H9 (cell line): ENCODE measurements around the gene MMP10. TPM values are rescaled to one million over a fixed set of nuclear protein-coding genes. Genes with fewer than 3 reads are reported as not detected.

Experiments used
- DNase-seq: peaks from one replicate; pipeline ENCODE4 v3.0.0-alpha.2; 2017
- H2AFZ ChIP-seq: one replicate; pipeline ENCODE4 v1.6.1; 2013; ENCODE audit warnings: mild to moderate bottlenecking, low read length, control low read depth, moderate library complexity
- H2AK5ac ChIP-seq: 2 replicates; pipeline ENCODE4 v1.6.1; 2013; ENCODE audit warnings: low read length, control low read depth, mixed read lengths; ENCODE audit not compliant: insufficient read length
- H2BK120ac ChIP-seq: one replicate; pipeline ENCODE4 v1.6.1; 2013; ENCODE audit warnings: low read depth, mild to moderate bottlenecking, low read length, control low read depth, inconsistent platforms; ENCODE audit not compliant: poor library complexity, severe bottlenecking
- H2BK12ac ChIP-seq: 2 replicates; pipeline ENCODE4 v1.6.1; 2013; ENCODE audit warnings: low read length, control low read depth, mixed read lengths, low read depth; ENCODE audit not compliant: insufficient read length
- H2BK15ac ChIP-seq: 2 replicates; pipeline ENCODE4 v1.6.1; 2013; ENCODE audit warnings: low read depth, low read length, control low read depth
- H2BK20ac ChIP-seq: one replicate; pipeline ENCODE4 v1.6.1; 2013; ENCODE audit warnings: low read depth, mild to moderate bottlenecking, low read length, control low read depth, inconsistent platforms; ENCODE audit not compliant: poor library complexity, severe bottlenecking
- H2BK5ac ChIP-seq: 2 replicates; pipeline ENCODE4 v1.6.1; 2013; ENCODE audit warnings: low read length, control low read depth, mixed read lengths; ENCODE audit not compliant: insufficient read length
- H3K14ac ChIP-seq: 2 replicates; pipeline ENCODE4 v1.6.1; 2013; ENCODE audit warnings: low read length, control low read depth; ENCODE audit not compliant: insufficient read depth
- H3K18ac ChIP-seq: 2 replicates; pipeline ENCODE4 v1.6.1; 2013; ENCODE audit warnings: low read depth, mild to moderate bottlenecking, mixed read lengths, low read length, control low read depth; ENCODE audit not compliant: insufficient read length
- H3K23ac ChIP-seq: 2 replicates; pipeline ENCODE4 v1.6.1; 2013; ENCODE audit warnings: low read length, control low read depth, mixed read lengths, low read depth; ENCODE audit not compliant: insufficient read length
- H3K23me2 ChIP-seq: 2 replicates; pipeline ENCODE4 v1.6.1; 2013; ENCODE audit warnings: low read depth, mild to moderate bottlenecking, mixed read lengths, low read length, control low read depth; ENCODE audit not compliant: insufficient read length, poor library complexity, severe bottlenecking
- H3K27ac ChIP-seq: 2 replicates; pipeline ENCODE4 v1.5.1; 2013; ENCODE audit warnings: low read length, control low read depth, mixed read lengths, low read depth; ENCODE audit not compliant: insufficient read length
- H3K27me3 ChIP-seq: 2 replicates; pipeline ENCODE4 v1.6.1; 2013; ENCODE audit warnings: low read length, control low read depth, inconsistent platforms; ENCODE audit not compliant: insufficient read depth
- H3K4ac ChIP-seq: 2 replicates; pipeline ENCODE4 v1.6.1; 2013; ENCODE audit warnings: low read depth, mild to moderate bottlenecking, control low read depth, inconsistent platforms, low read length, moderate library complexity
- H3K4me1 ChIP-seq: 2 replicates; pipeline ENCODE4 v1.6.1; 2013; ENCODE audit warnings: low read length, control low read depth, inconsistent platforms; ENCODE audit not compliant: insufficient read depth
- H3K4me2 ChIP-seq: 2 replicates; pipeline ENCODE4 v1.6.1; 2013; ENCODE audit warnings: low read length, control low read depth, mixed read lengths; ENCODE audit not compliant: insufficient read length, insufficient read depth
- H3K56ac ChIP-seq: 2 replicates; pipeline ENCODE4 v1.6.1; 2013; ENCODE audit warnings: low read depth, mild to moderate bottlenecking, mixed read lengths, low read length, control low read depth; ENCODE audit not compliant: insufficient read length
- H3K79me1 ChIP-seq: 2 replicates; pipeline ENCODE4 v1.6.1; 2013; ENCODE audit warnings: low read depth, mild to moderate bottlenecking, moderate library complexity, low read length, control low read depth, inconsistent platforms; ENCODE audit not compliant: insufficient read depth, poor library complexity, severe bottlenecking
- H3K79me2 ChIP-seq: 2 replicates; pipeline ENCODE4 v1.6.1; 2013; ENCODE audit warnings: low read length, control low read depth, inconsistent platforms; ENCODE audit not compliant: insufficient read depth
- H3K9ac ChIP-seq: 2 replicates; pipeline ENCODE4 v1.6.1; 2013; ENCODE audit warnings: low read length, control low read depth, mixed read lengths; ENCODE audit not compliant: insufficient read length; ENCODE audit errors: extremely low read depth
- H3K9me3 ChIP-seq: one replicate; pipeline ENCODE4 v1.6.1; 2013; ENCODE audit warnings: low read depth, low read length, inconsistent platforms; ENCODE audit not compliant: control insufficient read depth
- H3T11ph ChIP-seq: one replicate; pipeline ENCODE4 v1.6.1; 2013; ENCODE audit warnings: mild to moderate bottlenecking, low read length, control low read depth, inconsistent platforms
- H4K20me1 ChIP-seq: one replicate; pipeline ENCODE4 v1.6.1; 2013; ENCODE audit not compliant: control insufficient read depth, insufficient read length, insufficient read depth
- H4K5ac ChIP-seq: 2 replicates; pipeline ENCODE4 v1.6.1; 2013; ENCODE audit warnings: low read depth, mild to moderate bottlenecking, mixed read lengths, low read length, control low read depth; ENCODE audit not compliant: insufficient read length
- H4K8ac ChIP-seq: replicated peaks from 2 replicates; pipeline ENCODE4 v1.6.1; 2013; ENCODE audit warnings: low read length, control low read depth, mixed read lengths, low read depth; ENCODE audit not compliant: insufficient read length
- H4K91ac ChIP-seq: 2 replicates; pipeline ENCODE4 v1.6.1; 2013; ENCODE audit warnings: low read depth, mild to moderate bottlenecking, moderate library complexity, mixed read lengths, low read length, control low read depth; ENCODE audit not compliant: insufficient read length
- H3K27ac Mint-ChIP-seq, 3 experiments: 2 replicates in 2 of 3; 3 replicates in 1 of 3; pipeline ENCODE4 v1.8.0; 2020 to 2021; ENCODE audit warnings: mixed read lengths in 3 of 3, mild to moderate bottlenecking in 1 of 3, moderate library complexity in 1 of 3
- H3K27me3 Mint-ChIP-seq: 2 replicates; pipeline ENCODE4 v1.8.0; 2021; ENCODE audit warnings: low read depth, mild to moderate bottlenecking, moderate library complexity, mixed read lengths
- H3K36me3 Mint-ChIP-seq, 3 experiments: 2 replicates in 2 of 3; 3 replicates in 1 of 3; pipeline ENCODE4 v1.8.0; 2020 to 2021; ENCODE audit warnings: low read depth in 3 of 3, mixed read lengths in 3 of 3; ENCODE audit not compliant: insufficient read depth in 1 of 3
- H3K4me1 Mint-ChIP-seq, 2 experiments: 2 replicates each; pipeline ENCODE4 v1.8.0; 2020; ENCODE audit warnings: mixed read lengths in 2 of 2
- H3K4me3 Mint-ChIP-seq, 2 experiments: 2 replicates in 1 of 2; 3 replicates in 1 of 2; pipeline ENCODE4 v1.8.0; 2020 to 2021; ENCODE audit warnings: mild to moderate bottlenecking in 2 of 2, mixed read lengths in 2 of 2, moderate library complexity in 1 of 2
- H3K9me3 Mint-ChIP-seq, 2 experiments: 2 replicates in 1 of 2; 3 replicates in 1 of 2; pipeline ENCODE4 v1.8.0; 2020; ENCODE audit warnings: mild to moderate bottlenecking in 2 of 2, mixed read lengths in 2 of 2, moderate library complexity in 1 of 2
- WGBS: extraction: QIAGEN DNeasy Blood & Tissue Kit; methylation state at CpG from one replicate; pipeline ENCODE4 v1.1.7; 2013; ENCODE audit warnings: missing lambda C conversion rate, low lambda C conversion rate, mixed read lengths; ENCODE audit not compliant: insufficient read length; ENCODE audit errors: extremely low coverage; 5-methylcytosine and 5-hydroxymethylcytosine counted together
- total RNA-seq: library from RNA; stranded (reverse); gene quantifications from 2 replicates; pipeline ENCODE4 v1.2.1, GENCODE V29; 2021
- TF ChIP-seq, protein P1 (sequence below): fragments of 200-600 bp; sonication (generic); conservative IDR thresholded peaks from 3 replicates; pipeline ENCODE4 v1.8.0; 2021; ENCODE audit warnings: antibody characterized with exemption, mild to moderate bottlenecking

The MMP10 gene
- total RNA-seq, 1 experiment from 2014 or later: not detected

GRCh38 chr11:102807921-102808320 is 27.5 kb upstream of the MMP10 start:
- Mint-ChIP-seq H3K4me1 (peaks cover 11 to 20% of the 10 kb centered on the region in 2 experiments), H3K27ac (0 out of 7 replicates have a peak overlapping the region, but pooled peaks of 1 of the 3 experiments have one; percentile 52), H3K9me3 (no peaks in the 10 kb centered on the region), H3K4me3 (peak overlapping the region; percentile 28 to 57; a peak in 3 of 5 replicates), H3K36me3 (no peaks in the 10 kb centered on the region), H3K27me3 (no peaks in the 10 kb centered on the region; the same call in 1 of the 2 replicates)
- Histone ChIP-seq H3K4me2 (no peak overlapping the region), H3K27ac (no peak overlapping the region), H3K23ac (no peak overlapping the region), H3K4me1 (no peaks in the 10 kb centered on the region), H3K27me3 (no peaks in the 10 kb centered on the region), H3K79me2 (no peaks in the 10 kb centered on the region), H2BK15ac (no peak overlapping the region), H3K79me1 (no peaks in the 10 kb centered on the region), H2BK12ac (no peak overlapping the region), H3K9me3 (no peaks in the 10 kb centered on the region), H4K20me1 (no peaks in the 10 kb centered on the region), H2BK20ac (no peak overlapping the region), H2BK120ac (no peak overlapping the region), H3K23me2 (no peaks in the 10 kb centered on the region), H2AK5ac (no peak overlapping the region), H3K9ac (no peak overlapping the region), H4K5ac (no peak overlapping the region), H3K4ac (no peak overlapping the region), H4K8ac (no peak overlapping the region), H3T11ph (no peak overlapping the region), H3K14ac (0 out of 2 replicates have a peak overlapping the region, but pooled peaks have one; percentile 67), H3K18ac (peak overlapping the region; percentile 58), H3K56ac (no peak overlapping the region), H4K91ac (no peak overlapping the region), H2BK5ac (no peak overlapping the region), H2AFZ (peak overlapping the region; percentile 95)
- WGBS: no CpG with 5 or more reads among the region's 19 CpGs
- DNase-seq: peak; percentile 95
- TF ChIP-seq, protein P1, sequence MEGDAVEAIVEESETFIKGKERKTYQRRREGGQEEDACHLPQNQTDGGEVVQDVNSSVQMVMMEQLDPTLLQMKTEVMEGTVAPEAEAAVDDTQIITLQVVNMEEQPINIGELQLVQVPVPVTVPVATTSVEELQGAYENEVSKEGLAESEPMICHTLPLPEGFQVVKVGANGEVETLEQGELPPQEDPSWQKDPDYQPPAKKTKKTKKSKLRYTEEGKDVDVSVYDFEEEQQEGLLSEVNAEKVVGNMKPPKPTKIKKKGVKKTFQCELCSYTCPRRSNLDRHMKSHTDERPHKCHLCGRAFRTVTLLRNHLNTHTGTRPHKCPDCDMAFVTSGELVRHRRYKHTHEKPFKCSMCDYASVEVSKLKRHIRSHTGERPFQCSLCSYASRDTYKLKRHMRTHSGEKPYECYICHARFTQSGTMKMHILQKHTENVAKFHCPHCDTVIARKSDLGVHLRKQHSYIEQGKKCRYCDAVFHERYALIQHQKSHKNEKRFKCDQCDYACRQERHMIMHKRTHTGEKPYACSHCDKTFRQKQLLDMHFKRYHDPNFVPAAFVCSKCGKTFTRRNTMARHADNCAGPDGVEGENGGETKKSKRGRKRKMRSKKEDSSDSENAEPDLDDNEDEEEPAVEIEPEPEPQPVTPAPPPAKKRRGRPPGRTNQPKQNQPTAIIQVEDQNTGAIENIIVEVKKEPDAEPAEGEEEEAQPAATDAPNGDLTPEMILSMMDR: peak; percentile 77
